ENCODE measurements around the gene SEMA3A.

Gene SEMA3A

GRCh38 chr7:84009051-84009450 lies 185.5 kb downstream of the SEMA3A start:
- no peak for DNase-seq (ENCODE audit: low read depth)

- no peak for DNase-seq (ENCODE audit: low read depth)
Observed at GRCh38 chr7:84003191-84003590, 191.4 kb downstream of the SEMA3A start.

- DNase-seq (ENCODE audit: low read depth), result no peak
Observed at GRCh38 chr7:84002348-84002747, 192.2 kb downstream of the SEMA3A start.

- DNase-seq (ENCODE audit: low read depth), result no peak
Observed at GRCh38 chr7:83996879-83997278, 197.7 kb downstream of the SEMA3A start.

- DNase-seq (ENCODE audit: low read depth), result no peak
Observed at GRCh38 chr7:83987764-83988163, 206.8 kb downstream of the SEMA3A start.

- DNase-seq (ENCODE audit: low read depth), result no peak
Observed at GRCh38 chr7:83985821-83986220, 208.8 kb downstream of the SEMA3A start.

GRCh38 chr7:83984591-83984990 lies 210.0 kb downstream of the SEMA3A start:
- no peak for DNase-seq (ENCODE audit: low read depth)

- no peak for DNase-seq (ENCODE audit: low read depth)
Observed at GRCh38 chr7:83984076-83984475, 210.5 kb downstream of the SEMA3A start.

GRCh38 chr7:83983606-83984005 lies 211.0 kb downstream of the SEMA3A start:
- DNase-seq (ENCODE audit: low read depth), result no peak

GRCh38 chr7:83976302-83976701 lies 218.3 kb downstream of the SEMA3A start:
- no peak for DNase-seq (ENCODE audit: low read depth)

- no peak for DNase-seq (ENCODE audit: low read depth)
Observed at GRCh38 chr7:83970081-83970480, 224.5 kb downstream of the SEMA3A start.

- no peak for DNase-seq (ENCODE audit: low read depth)
Observed at GRCh38 chr7:83964318-83964717, 230.3 kb downstream of the SEMA3A start.

- no peak for DNase-seq (ENCODE audit: low read depth)
Observed at GRCh38 chr7:83957333-83957732, 237.3 kb downstream of the SEMA3A start.

- DNase-seq (ENCODE audit: low read depth), result no peak
Observed at GRCh38 chr7:83956104-83956503, 238.5 kb downstream of the SEMA3A start.

- no peak for DNase-seq (ENCODE audit: low read depth)
Observed at GRCh38 chr7:83952236-83952635, 242.4 kb downstream of the SEMA3A start.

- DNase-seq (ENCODE audit: low read depth), result no peak
Observed at GRCh38 chr7:83947260-83947659, 247.3 kb downstream of the SEMA3A start.

GRCh38 chr7:83946801-83947200 lies 247.8 kb downstream of the SEMA3A start:
- DNase-seq (ENCODE audit: low read depth), result no peak

GRCh38 chr7:83941300-83941699 lies 253.3 kb downstream of the SEMA3A start:
- DNase-seq (ENCODE audit: low read depth), result no peak

- DNase-seq (ENCODE audit: low read depth), result no peak
Observed at GRCh38 chr7:83937930-83938329, 256.7 kb downstream of the SEMA3A start.

GRCh38 chr7:83936056-83936708 lies 258.4 kb downstream of the SEMA3A start:
- DNase-seq (ENCODE audit: low read depth), result peak; percentile 15

GRCh38 chr7:83934118-83934734 lies 260.4 kb downstream of the SEMA3A start:
- DNase-seq (ENCODE audit: low read depth), result no peak

GRCh38 chr7:83931968-83932367 lies 262.6 kb downstream of the SEMA3A start:
- no peak for DNase-seq (ENCODE audit: low read depth)

- no peak for DNase-seq (ENCODE audit: low read depth)
Observed at GRCh38 chr7:83930262-83930661, 264.3 kb downstream of the SEMA3A start.

GRCh38 chr7:83925860-83926259 lies 268.7 kb downstream of the SEMA3A start:
- no peak for DNase-seq (ENCODE audit: low read depth)
